Thyroid gland (tissue), 4 donors: Measurements from ENCODE around the gene HMBS. TPM values are rescaled to one million over a fixed set of nuclear protein-coding genes. Genes with fewer than 3 reads are reported as not detected.
A peak's percentile ranks its signal among the peaks of the same experiment; 100 is the strongest.
"Not testable (repeated sequence)": the region's sequence is repeated elsewhere in the genome, so short reads cannot be mapped to it uniquely, and the experiment has no call there.

Experiments
- DNase-seq, 2 donors: peaks; one replicate each; pipeline ENCODE4 v3.0.0-alpha.2; 2019
- H3K27ac ChIP-seq, 3 donors: fragments of 200-600 bp; sonication (generic); 1 replicate in 2 of 3; 2 replicates in 1 of 3; pipeline ENCODE4 v1.5.1; 2016 to 2019; ENCODE audit warnings: mild to moderate bottlenecking in 1 of 3, moderate library complexity in 1 of 3
- H3K27me3 ChIP-seq: fragments of 200-600 bp; sonication (generic); one replicate; pipeline ENCODE4 v1.5.1; 2019
- H3K36me3 ChIP-seq, 2 donors: fragments of 200-600 bp; sonication (generic); one replicate each; pipeline ENCODE4 v1.5.1; 2016 to 2019
- H3K4me1 ChIP-seq, 2 donors: fragments of 200-600 bp; sonication (generic); one replicate each; pipeline ENCODE4 v1.5.1; 2017 to 2019
- H3K4me3 ChIP-seq, 3 donors: fragments of 200-600 bp; sonication (generic); replicated peaks in 1 of 3; 1 replicate in 2 of 3; 2 replicates in 1 of 3; pipeline ENCODE4 v1.5.1; 2016; ENCODE audit warnings: mild to moderate bottlenecking in 1 of 3
- H3K9me3 ChIP-seq: fragments of 200-600 bp; sonication (generic); one replicate; pipeline ENCODE4 v1.5.1; 2017
- POLR2A ChIP-seq, 2 donors: fragments of 450-650 bp; IDR thresholded peaks; one replicate each; pipeline ENCODE4 v1.6.1; 2017; ENCODE audit warnings: antibody characterized with exemption in 2 of 2, mild to moderate bottlenecking in 2 of 2, moderate library complexity in 1 of 2
- WGBS, 2 donors: methylation state at CpG; one replicate each; pipeline ENCODE4 v1.1.5; 2017; 5-methylcytosine and 5-hydroxymethylcytosine counted together
- intact Hi-C: fragments of 100-400 bp; cut with DNase I; formaldehyde crosslinking; loops from one replicate; pipeline ENCODE4 v1.15.1; 2023
- total RNA-seq, 4 donors: library from RNA; depleted of rRNA; stranded (reverse); fragments of >200 nt; gene quantifications; one replicate each; pipeline ENCODE4 v1.2.3, GENCODE V29; 2016
- TF ChIP-seq, protein P1 (sequence below), 6 experiments: fragments of 200-600 bp in 3 of 6; fragments of 450-650 bp in 3 of 6; sonication (generic) in 3 of 6; IDR thresholded peaks; one replicate each; pipeline ENCODE4 v1.5.1; 2016 to 2019; ENCODE audit warnings: antibody characterized with exemption in 6 of 6, mild to moderate bottlenecking in 2 of 6, inconsistent platforms in 1 of 6, moderate library complexity in 1 of 6

Gene HMBS
- total RNA-seq, 4 donors from 2014 or later = 10.7 to 24.3 (median 19.7) TPM

DNA sequence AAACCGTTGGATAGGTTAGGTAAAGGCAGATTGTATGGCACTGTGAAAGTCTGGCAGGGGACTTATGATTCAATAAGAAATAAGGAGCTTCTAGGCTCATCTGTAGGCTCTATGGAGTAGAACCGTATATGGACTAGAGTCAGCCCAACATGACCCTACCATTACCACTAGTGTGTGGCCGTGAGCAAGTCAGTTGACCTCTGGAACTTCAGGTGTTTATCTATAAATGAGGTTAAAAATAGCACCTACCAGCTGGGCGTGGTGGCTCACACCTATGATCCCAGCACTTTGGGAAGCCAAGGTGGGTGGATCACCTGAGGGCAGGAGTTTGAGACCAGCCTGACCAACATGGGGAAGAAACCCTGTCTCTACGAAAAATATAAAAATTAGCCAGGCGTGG lies 41.1 kb downstream of the HMBS start:
- DNase-seq = no peak
- 94 to 95% methylated on average over 6 of the region's 6 CpGs for WGBS, 2 donors
- H3K4me1 ChIP-seq = peaks cover 12 to 15% of the 10 kb centered on the region in 2 donors
- TF ChIP-seq, protein P1, sequence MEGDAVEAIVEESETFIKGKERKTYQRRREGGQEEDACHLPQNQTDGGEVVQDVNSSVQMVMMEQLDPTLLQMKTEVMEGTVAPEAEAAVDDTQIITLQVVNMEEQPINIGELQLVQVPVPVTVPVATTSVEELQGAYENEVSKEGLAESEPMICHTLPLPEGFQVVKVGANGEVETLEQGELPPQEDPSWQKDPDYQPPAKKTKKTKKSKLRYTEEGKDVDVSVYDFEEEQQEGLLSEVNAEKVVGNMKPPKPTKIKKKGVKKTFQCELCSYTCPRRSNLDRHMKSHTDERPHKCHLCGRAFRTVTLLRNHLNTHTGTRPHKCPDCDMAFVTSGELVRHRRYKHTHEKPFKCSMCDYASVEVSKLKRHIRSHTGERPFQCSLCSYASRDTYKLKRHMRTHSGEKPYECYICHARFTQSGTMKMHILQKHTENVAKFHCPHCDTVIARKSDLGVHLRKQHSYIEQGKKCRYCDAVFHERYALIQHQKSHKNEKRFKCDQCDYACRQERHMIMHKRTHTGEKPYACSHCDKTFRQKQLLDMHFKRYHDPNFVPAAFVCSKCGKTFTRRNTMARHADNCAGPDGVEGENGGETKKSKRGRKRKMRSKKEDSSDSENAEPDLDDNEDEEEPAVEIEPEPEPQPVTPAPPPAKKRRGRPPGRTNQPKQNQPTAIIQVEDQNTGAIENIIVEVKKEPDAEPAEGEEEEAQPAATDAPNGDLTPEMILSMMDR (IDR thresholded peaks at IDR 0.05) = no peak
- TF ChIP-seq POLR2A (IDR thresholded peaks at IDR 0.05) = no peak
- H3K36me3 ChIP-seq = peaks cover 11 to 21% of the 10 kb centered on the region in 2 donors
- no peak overlapping the region for H3K27ac ChIP-seq
- intact Hi-C loops = no loop called here
- no peak overlapping the region for H3K4me3 ChIP-seq
- H3K9me3 ChIP-seq = no peaks in the 10 kb centered on the region
- H3K27me3 ChIP-seq = no peaks in the 10 kb centered on the region

DNA sequence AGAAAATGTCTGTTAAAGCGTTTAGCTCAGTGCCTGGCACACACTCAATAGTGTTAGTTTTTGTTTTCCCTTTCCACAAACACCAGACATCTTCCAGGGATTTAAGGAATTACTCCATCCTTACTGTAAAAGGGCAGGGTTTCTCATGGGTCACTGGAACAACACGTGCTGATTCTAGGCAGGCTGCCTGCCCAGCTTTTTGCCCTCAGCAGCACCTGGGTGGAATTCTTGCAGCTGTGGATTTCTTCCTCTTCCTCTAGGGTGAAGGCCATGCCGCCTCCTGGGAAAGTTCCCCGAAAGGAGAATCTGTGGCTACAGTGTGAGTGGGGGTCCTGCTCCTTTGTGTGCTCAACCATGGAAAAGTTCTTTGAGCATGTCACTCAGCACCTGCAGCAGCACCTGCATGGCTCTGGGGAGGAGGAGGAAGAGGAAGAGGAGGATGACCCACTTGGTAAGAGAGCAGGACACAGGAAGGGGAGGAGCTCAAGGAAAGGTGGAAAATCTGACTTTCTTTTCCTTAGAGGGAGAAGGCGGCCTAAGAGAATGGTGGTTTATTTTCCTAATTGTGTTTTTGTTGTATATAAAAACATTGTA lies 42.1 kb downstream of the HMBS start:
- intact Hi-C loops = no loop called here

DNA sequence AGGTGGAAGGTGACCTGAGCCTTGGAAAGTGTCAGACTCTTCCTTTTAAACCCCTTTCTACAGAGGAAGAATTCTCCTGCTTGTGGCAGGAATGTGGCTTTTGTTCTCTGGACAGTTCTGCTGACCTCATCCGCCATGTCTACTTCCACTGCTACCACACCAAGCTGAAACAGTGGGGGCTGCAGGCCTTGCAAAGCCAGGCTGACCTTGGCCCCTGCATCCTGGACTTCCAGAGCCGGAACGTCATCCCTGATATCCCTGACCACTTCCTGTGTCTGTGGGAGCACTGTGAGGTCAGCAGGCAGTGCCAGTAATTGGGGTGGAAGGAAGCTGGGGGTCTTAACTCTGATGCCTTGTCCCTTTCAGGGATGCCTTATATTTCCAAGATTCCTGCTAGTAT lies 46.0 kb downstream of the HMBS start:
- H3K9me3 ChIP-seq = no peaks in the 10 kb centered on the region
- no peak for DNase-seq
- intact Hi-C loops = no loop called here

More for the DNA sequence above, 42.1 kb downstream of the HMBS start:
- WGBS, 2 donors = 51 to 59% methylated on average over 5 of the region's 5 CpGs
- Histone ChIP-seq H3K4me1 (peaks cover 10 to 15% of the 10 kb centered on the region in 2 donors), H3K4me3 (no peak overlapping the region), H3K9me3 (no peaks in the 10 kb centered on the region), H3K36me3 (peaks cover 21 to 30% of the 10 kb centered on the region in 2 donors), H3K27me3 (no peaks in the 10 kb centered on the region), H3K27ac (peak overlapping the region in 1 of 3 donors; percentile 12)
- TF ChIP-seq POLR2A (IDR thresholded peaks at IDR 0.05) = no peak
- TF ChIP-seq, protein P1 (IDR thresholded peaks at IDR 0.05) = no peak
- DNase-seq = no peak

DNA sequence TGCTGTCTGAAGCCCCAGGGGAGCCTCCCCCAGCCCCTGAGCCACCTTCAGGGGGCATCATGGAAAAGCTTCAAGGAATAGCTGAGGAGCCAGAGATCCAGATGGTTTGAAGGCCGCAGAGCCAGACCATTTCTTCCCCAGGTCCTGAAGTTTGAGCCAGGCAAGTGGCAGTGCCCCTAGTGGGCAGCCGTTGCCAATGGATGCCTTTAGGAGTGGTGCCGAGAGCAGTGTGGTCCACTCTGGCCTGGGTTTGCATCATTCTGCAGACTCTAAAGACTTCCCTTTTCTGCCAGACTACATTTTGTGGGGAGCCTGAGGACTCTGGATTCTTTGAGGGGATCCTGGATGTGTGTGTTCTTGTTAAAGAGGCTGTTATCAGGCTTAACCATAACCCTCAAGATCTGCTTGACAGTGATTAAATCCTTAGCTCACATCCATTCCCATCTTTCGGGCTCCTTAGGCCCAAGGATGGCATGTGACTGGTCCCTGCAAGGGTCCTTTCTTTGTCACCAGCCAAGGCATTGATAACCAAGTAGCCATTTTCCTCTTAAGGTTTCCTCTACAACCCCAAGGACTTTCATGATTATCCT lies 49.8 kb downstream of the HMBS start:
- Histone ChIP-seq H3K27ac (no peak overlapping the region), H3K36me3 (peaks cover 37 to 41% of the 10 kb centered on the region in 2 donors), H3K4me1 (no peaks in the 10 kb centered on the region), H3K4me3 (no peak overlapping the region), H3K9me3 (no peaks in the 10 kb centered on the region), H3K27me3 (no peaks in the 10 kb centered on the region)
- DNase-seq = peak; percentile 11 to 23
- intact Hi-C loops = no loop called here
- TF ChIP-seq, protein P1 (IDR thresholded peaks at IDR 0.05) = peak in 4 of 6 experiments; percentile 13 to 46 (median 28)
- TF ChIP-seq POLR2A (IDR thresholded peaks at IDR 0.05) = no peak
- WGBS, 2 donors = 55 to 79% methylated on average over 4 of the region's 4 CpGs

More for the DNA sequence above, 46.0 kb downstream of the HMBS start:
- H3K4me1 ChIP-seq = peaks cover 0 to 7% of the 10 kb centered on the region in 2 donors
- TF ChIP-seq, protein P1 (IDR thresholded peaks at IDR 0.05) = no peak
- TF ChIP-seq POLR2A (IDR thresholded peaks at IDR 0.05) = no peak
- H3K27ac ChIP-seq = no peak overlapping the region
- 71 to 83% methylated on average over 3 of the region's 3 CpGs for WGBS, 2 donors
- peaks cover 37 to 51% of the 10 kb centered on the region in 2 donors for H3K36me3 ChIP-seq
- H3K4me3 ChIP-seq = no peak overlapping the region
- no peaks in the 10 kb centered on the region for H3K27me3 ChIP-seq

DNA sequence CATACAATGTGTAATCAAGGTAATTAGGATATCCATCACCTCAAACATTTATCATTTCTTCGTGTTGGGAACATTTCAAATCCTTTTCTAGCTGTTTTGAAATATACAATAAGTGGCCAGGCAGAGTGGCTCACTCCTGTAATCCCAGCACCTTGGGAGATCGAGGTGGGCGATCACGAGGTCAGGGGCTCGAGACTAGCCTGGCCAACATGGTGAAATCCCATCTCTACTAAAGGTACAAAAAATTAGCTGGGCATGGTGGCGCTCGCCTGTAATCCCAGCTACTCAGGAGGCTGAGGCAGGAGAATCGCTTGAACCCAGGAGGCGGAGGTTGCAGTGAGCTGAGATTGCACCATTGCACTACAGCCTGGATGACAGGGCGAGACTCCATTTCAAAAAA lies 54.6 kb downstream of the HMBS start:
- DNase-seq, H3K27me3 ChIP-seq, H3K9me3 ChIP-seq, H3K4me3 ChIP-seq, H3K4me1 ChIP-seq, intact Hi-C loops, H3K27ac ChIP-seq, H3K36me3 ChIP-seq: not testable (repeated sequence)
- WGBS, 2 donors = 89 to 91% methylated on average over 10 of the region's 10 CpGs

Other genes with a start within 250 kb of the HMBS start
- gene CXCR5, start 201.0 kb upstream of the HMBS start, total RNA-seq = not detected
- gene BCL9L, start 159.0 kb upstream of the HMBS start, total RNA-seq = 10 to 100 TPM; 13.2 to 26.2 (median 19.4) TPM
- not detected for gene UPK2, start 128.6 kb upstream of the HMBS start, total RNA-seq
- not detected for gene FOXR1, start 113.1 kb upstream of the HMBS start, total RNA-seq
- gene CENATAC, start 86.7 kb upstream of the HMBS start, total RNA-seq = 100 to 1,000 TPM in 1 of 4 donors, 10 to 100 TPM in 3; 45.2 to 128 (median 56.4) TPM
- gene RPS25, start 66.5 kb upstream of the HMBS start, total RNA-seq = 1,000 to 10,000 TPM in 3 of 4 donors, 100 to 1,000 TPM in 1; 852 to 1,992 (median 1,622) TPM
- gene TRAPPC4, start 66.1 kb upstream of the HMBS start, total RNA-seq = 10 to 100 TPM; 42.1 to 70.0 (median 53.2) TPM
- gene SLC37A4, start 54.0 kb upstream of the HMBS start, total RNA-seq = 10 to 100 TPM; 12.4 to 30.2 (median 16.5) TPM
- gene HYOU1, start 27.7 kb upstream of the HMBS start, total RNA-seq = 100 to 1,000 TPM; 145 to 369 (median 320) TPM
- 10 to 100 TPM; 40.3 to 64.4 (median 47.4) TPM for gene VPS11, start 17.1 kb upstream of the HMBS start, total RNA-seq
- gene DPAGT1, start 17.0 kb downstream of the HMBS start, total RNA-seq = 10 to 100 TPM; 29.8 to 42.8 (median 38.7) TPM
- 1 to 10 TPM; 6.7 to 8.9 (median 7.9) TPM for gene C2CD2L, start 22.5 kb downstream of the HMBS start, total RNA-seq
- 10 to 100 TPM; 24.0 to 37.7 (median 33.2) TPM for gene HINFP, start 36.7 kb downstream of the HMBS start, total RNA-seq
- gene ABCG4, start 64.2 kb downstream of the HMBS start, total RNA-seq = 1 to 10 TPM in 2 of 4 donors, under 1 TPM in 2; 0.13 to 1.6 (median 0.82) TPM
- 10 to 100 TPM; 13.3 to 33.1 (median 19.5) TPM for gene NLRX1, start 83.8 kb downstream of the HMBS start, total RNA-seq
- gene NHERF4, start 100.6 kb downstream of the HMBS start, total RNA-seq = not detected
- 10 to 100 TPM in 3 of 4 donors, 1 to 10 TPM in 1; 9.4 to 14.5 (median 13.9) TPM for gene CBL, start 121.5 kb downstream of the HMBS start, total RNA-seq
- 100 to 1,000 TPM in 1 of 4 donors, 10 to 100 TPM in 3; 17.6 to 243 (median 61.8) TPM for gene MCAM, start 232.2 kb downstream of the HMBS start, total RNA-seq
- gene RNF26, start 249.6 kb downstream of the HMBS start, total RNA-seq = 10 to 100 TPM; 10.1 to 18.9 (median 14.1) TPM